MM.1S (cell line): ENCODE results near the gene MGAM2.

Experiments
- DNase-seq: peaks from one replicate; pipeline ENCODE4 v3.0.0-alpha.2; 2015
- H2AFZ ChIP-seq: fragments of 300-600 bp; sonication (generic); 2 replicates; pipeline ENCODE4 v1.6.0; 2016; ENCODE audit warnings: antibody characterized with exemption, low read length
- H3F3A ChIP-seq: fragments of 300-600 bp; sonication (generic); 2 replicates; pipeline ENCODE4 v1.6.1; 2016; ENCODE audit warnings: mild to moderate bottlenecking, antibody characterized with exemption, low read length, moderate library complexity, mixed read lengths; ENCODE audit not compliant: insufficient read depth
- H3K27ac ChIP-seq: fragments of 300-600 bp; sonication (generic); 2 replicates; pipeline ENCODE4 v1.5.1; 2016; ENCODE audit warnings: mild to moderate bottlenecking, low read length
- H3K27me3 ChIP-seq: fragments of 300-600 bp; sonication (generic); replicated peaks from 2 replicates; pipeline ENCODE4 v1.6.0; 2016; ENCODE audit warnings: low read length; ENCODE audit not compliant: insufficient read depth
- H3K36me3 ChIP-seq: fragments of 300-600 bp; sonication (generic); replicated peaks from 2 replicates; pipeline ENCODE4 v1.6.1; 2016; ENCODE audit warnings: mild to moderate bottlenecking, low read length, mixed read lengths; ENCODE audit not compliant: insufficient read depth
- H3K4me1 ChIP-seq: fragments of 300-600 bp; sonication (generic); 2 replicates; pipeline ENCODE4 v1.6.1; 2016; ENCODE audit warnings: low read length, mixed read lengths
- H3K4me2 ChIP-seq: fragments of 300-600 bp; sonication (generic); 2 replicates; pipeline ENCODE4 v1.6.0; 2016; ENCODE audit warnings: low read depth, low read length
- H3K4me3 ChIP-seq: fragments of 300-600 bp; sonication (generic); 2 replicates; pipeline ENCODE4 v1.5.1; 2016; ENCODE audit warnings: low read length, mixed read lengths
- H3K79me2 ChIP-seq: fragments of 300-600 bp; sonication (generic); 2 replicates; pipeline ENCODE4 v1.6.1; 2016; ENCODE audit warnings: mixed run types, low read length, mixed read lengths
- H3K9ac ChIP-seq: fragments of 300-600 bp; sonication (generic); 2 replicates; pipeline ENCODE4 v1.6.1; 2016; ENCODE audit warnings: low read length, mixed read lengths
- H3K9me2 ChIP-seq: fragments of 300-600 bp; sonication (generic); replicated peaks from 2 replicates; pipeline ENCODE4 v1.6.1; 2016; ENCODE audit warnings: mild to moderate bottlenecking, low read length, mixed read lengths; ENCODE audit not compliant: insufficient read depth
- H3K9me3 ChIP-seq: fragments of 300-600 bp; sonication (generic); replicated peaks from 2 replicates; pipeline ENCODE4 v1.6.1; 2016; ENCODE audit warnings: mild to moderate bottlenecking, low read length, mixed read lengths; ENCODE audit not compliant: insufficient read depth
- H4K20me1 ChIP-seq: fragments of 300-600 bp; sonication (generic); 2 replicates; pipeline ENCODE4 v1.6.1; 2016; ENCODE audit warnings: mild to moderate bottlenecking, low read length, moderate library complexity, mixed read lengths; ENCODE audit not compliant: insufficient read depth
- EZH2 ChIP-seq: fragments of 300-600 bp; sonication (generic); optimal IDR thresholded peaks from 2 replicates; pipeline ENCODE3; 2017; ENCODE audit warnings: low read depth, mild to moderate bottlenecking, antibody characterized with exemption, low read length, mixed read lengths
- EZH2phosphoT487 ChIP-seq: fragments of 300-600 bp; sonication (generic); IDR thresholded peaks from 2 replicates; pipeline ENCODE4 v1.6.1; 2018; ENCODE audit warnings: antibody characterized with exemption, low read length
- TF ChIP-seq, protein P1 (sequence below): fragments of 300-600 bp; sonication (generic); IDR thresholded peaks from 2 replicates; pipeline ENCODE4 v1.5.1; 2016; ENCODE audit warnings: antibody characterized with exemption, low read length, mixed read lengths

Gene MGAM2

DNA sequence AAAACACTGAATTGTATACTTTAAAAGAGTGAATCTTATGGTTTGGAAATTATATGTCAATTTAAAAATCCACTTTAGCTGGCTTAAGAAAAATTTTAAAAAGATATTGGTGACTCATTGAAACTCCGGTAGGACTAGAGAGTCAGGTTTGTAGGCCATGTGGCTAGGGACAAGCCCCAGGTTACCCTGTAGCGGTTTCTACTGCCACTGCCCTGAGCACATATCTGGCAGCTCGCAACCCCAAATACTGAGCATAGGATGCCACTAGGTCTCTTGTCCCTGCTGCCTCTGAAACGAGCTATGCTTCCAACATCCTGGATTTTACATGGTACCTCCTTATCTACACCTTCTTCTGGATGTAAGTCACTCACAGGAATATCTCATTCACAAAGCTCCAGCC is 1.4 kb upstream of the MGAM2 start:
- Histone ChIP-seq H3K27ac (no peak overlapping the region), H2AFZ (no peak overlapping the region), H4K20me1 (no peaks in the 10 kb centered on the region), H3K9me3 (no peaks in the 10 kb centered on the region), H3K79me2 (no peaks in the 10 kb centered on the region), H3K9ac (no peak overlapping the region), H3K27me3 (no peaks in the 10 kb centered on the region), H3K4me3 (no peak overlapping the region), H3K4me1 (peaks cover under 1% of the 10 kb centered on the region; the same call in 1 of the 2 replicates), H3K9me2 (no peaks in the 10 kb centered on the region), H3K4me2 (no peak overlapping the region), H3F3A (no peaks in the 10 kb centered on the region), H3K36me3 (no peaks in the 10 kb centered on the region)
- TF ChIP-seq EZH2 (no peak), EZH2phosphoT487 (no peak)
- TF ChIP-seq, protein P1, sequence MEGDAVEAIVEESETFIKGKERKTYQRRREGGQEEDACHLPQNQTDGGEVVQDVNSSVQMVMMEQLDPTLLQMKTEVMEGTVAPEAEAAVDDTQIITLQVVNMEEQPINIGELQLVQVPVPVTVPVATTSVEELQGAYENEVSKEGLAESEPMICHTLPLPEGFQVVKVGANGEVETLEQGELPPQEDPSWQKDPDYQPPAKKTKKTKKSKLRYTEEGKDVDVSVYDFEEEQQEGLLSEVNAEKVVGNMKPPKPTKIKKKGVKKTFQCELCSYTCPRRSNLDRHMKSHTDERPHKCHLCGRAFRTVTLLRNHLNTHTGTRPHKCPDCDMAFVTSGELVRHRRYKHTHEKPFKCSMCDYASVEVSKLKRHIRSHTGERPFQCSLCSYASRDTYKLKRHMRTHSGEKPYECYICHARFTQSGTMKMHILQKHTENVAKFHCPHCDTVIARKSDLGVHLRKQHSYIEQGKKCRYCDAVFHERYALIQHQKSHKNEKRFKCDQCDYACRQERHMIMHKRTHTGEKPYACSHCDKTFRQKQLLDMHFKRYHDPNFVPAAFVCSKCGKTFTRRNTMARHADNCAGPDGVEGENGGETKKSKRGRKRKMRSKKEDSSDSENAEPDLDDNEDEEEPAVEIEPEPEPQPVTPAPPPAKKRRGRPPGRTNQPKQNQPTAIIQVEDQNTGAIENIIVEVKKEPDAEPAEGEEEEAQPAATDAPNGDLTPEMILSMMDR = no peak
- DNase-seq = no peak

DNA sequence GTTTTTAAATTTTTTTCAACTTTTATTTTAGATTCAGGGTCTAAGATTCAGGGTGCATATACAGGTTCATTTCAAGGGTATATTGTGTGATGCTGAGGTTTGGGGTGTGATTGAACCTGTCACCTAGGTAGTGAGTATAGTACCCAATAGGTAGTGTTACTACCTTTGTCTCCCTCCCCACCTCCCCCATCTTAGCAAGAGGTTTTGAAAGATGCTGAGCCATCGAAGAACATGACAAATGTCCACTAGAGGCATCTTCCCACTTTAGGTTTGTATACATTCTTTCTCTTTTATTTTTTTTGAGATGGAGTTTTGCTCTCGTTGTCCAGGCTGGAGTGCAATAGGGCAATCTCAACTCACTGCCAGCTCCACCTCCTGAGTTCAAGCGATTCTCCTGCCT is 880 bp upstream of the MGAM2 start:
- Histone ChIP-seq H3K4me1 (no peaks in the 10 kb centered on the region), H3F3A (no peaks in the 10 kb centered on the region), H3K27ac (no peak overlapping the region), H3K27me3 (no peaks in the 10 kb centered on the region), H2AFZ (no peak overlapping the region), H3K4me3 (no peak overlapping the region), H3K36me3 (no peaks in the 10 kb centered on the region), H3K9me2 (no peaks in the 10 kb centered on the region), H3K79me2 (no peaks in the 10 kb centered on the region), H3K9ac (no peak overlapping the region), H3K4me2 (no peak overlapping the region), H3K9me3 (no peaks in the 10 kb centered on the region), H4K20me1 (no peaks in the 10 kb centered on the region)
- TF ChIP-seq EZH2phosphoT487 = no peak
- TF ChIP-seq, protein P1 = peak; percentile 9; the same call in 1 of the 2 replicates
- TF ChIP-seq EZH2 = no peak
- DNase-seq = no peak

DNA sequence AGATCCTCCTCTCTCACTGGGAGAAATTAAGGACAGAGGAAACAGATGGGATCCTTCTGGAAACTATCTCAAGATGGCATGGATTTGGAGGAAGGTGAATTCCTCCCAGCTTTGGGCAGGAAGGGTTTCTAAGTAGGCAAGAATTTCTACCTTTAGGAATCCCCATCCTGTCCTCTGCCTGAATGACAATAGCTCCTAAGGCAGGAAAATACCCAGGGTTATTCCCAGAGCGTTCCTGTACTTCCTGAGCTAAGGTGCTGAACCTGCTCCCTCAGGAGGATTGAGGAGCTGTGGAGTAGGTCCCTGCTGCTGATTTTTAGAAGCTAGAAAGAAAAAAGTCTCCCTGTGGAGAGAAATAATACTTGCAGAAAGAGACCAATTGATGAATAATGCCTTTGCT is 568 bp downstream of the MGAM2 start:
- TF ChIP-seq, protein P1 = no peak
- TF ChIP-seq EZH2 (no peak), EZH2phosphoT487 (no peak)
- no peaks in the 10 kb centered on the region for H3K79me2 ChIP-seq
- no peaks in the 10 kb centered on the region for H3F3A ChIP-seq
- DNase-seq = no peak
- H3K4me2 ChIP-seq = no peak overlapping the region
- H3K9ac ChIP-seq = no peak overlapping the region
- no peaks in the 10 kb centered on the region for H3K9me3 ChIP-seq
- H3K4me1 ChIP-seq = no peaks in the 10 kb centered on the region
- no peaks in the 10 kb centered on the region for H3K27me3 ChIP-seq
- H2AFZ ChIP-seq = no peak overlapping the region
- no peaks in the 10 kb centered on the region for H3K9me2 ChIP-seq
- no peaks in the 10 kb centered on the region for H3K36me3 ChIP-seq
- H4K20me1 ChIP-seq = no peaks in the 10 kb centered on the region
- no peak overlapping the region for H3K27ac ChIP-seq
- H3K4me3 ChIP-seq = no peak overlapping the region

DNA sequence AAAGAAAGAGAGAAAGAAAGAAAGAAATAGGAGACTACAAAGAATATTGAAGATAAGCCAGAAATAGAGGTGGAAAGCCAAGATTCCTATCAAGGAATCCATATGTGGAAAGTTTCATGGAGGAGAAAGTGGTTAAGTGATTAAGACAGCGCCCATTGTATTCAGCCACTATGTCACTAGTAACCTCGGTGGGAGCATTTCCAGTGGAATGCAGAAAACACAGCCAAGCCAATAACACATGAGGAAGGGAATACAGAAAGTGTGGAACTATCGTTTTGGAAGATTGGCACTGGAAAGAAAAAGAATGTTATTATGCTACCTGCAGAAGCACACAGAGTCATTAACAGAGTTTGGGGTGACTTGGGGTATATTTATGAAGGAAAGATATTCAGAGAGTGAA is 2.7 kb downstream of the MGAM2 start:
- Histone ChIP-seq H3K4me1 (no peaks in the 10 kb centered on the region), H2AFZ (no peak overlapping the region), H3K27me3 (no peaks in the 10 kb centered on the region), H3K27ac (no peak overlapping the region), H3K4me3 (no peak overlapping the region), H3K9ac (no peak overlapping the region), H3K4me2 (no peak overlapping the region), H3K36me3 (no peaks in the 10 kb centered on the region), H3F3A (no peaks in the 10 kb centered on the region), H3K9me3 (no peaks in the 10 kb centered on the region), H3K9me2 (no peaks in the 10 kb centered on the region), H3K79me2 (no peaks in the 10 kb centered on the region), H4K20me1 (no peaks in the 10 kb centered on the region)
- DNase-seq = no peak
- no peak for TF ChIP-seq EZH2phosphoT487
- TF ChIP-seq EZH2 = no peak
- TF ChIP-seq, protein P1 = no peak
